H9 (cell line): ENCODE results near the gene SEMA3A. TPM values are rescaled to one million over a fixed set of nuclear protein-coding genes. Genes with fewer than 3 reads are reported as not detected.

ENCODE experiments used
- DNase-seq: peaks from one replicate; pipeline ENCODE4 v3.0.0-alpha.2; 2017
- H2AFZ ChIP-seq: one replicate; pipeline ENCODE4 v1.6.1; 2013; ENCODE audit warnings: mild to moderate bottlenecking, low read length, control low read depth, moderate library complexity
- H2AK5ac ChIP-seq: 2 replicates; pipeline ENCODE4 v1.6.1; 2013; ENCODE audit warnings: low read length, control low read depth, mixed read lengths; ENCODE audit not compliant: insufficient read length
- H2BK120ac ChIP-seq: one replicate; pipeline ENCODE4 v1.6.1; 2013; ENCODE audit warnings: low read depth, mild to moderate bottlenecking, low read length, control low read depth, inconsistent platforms; ENCODE audit not compliant: poor library complexity, severe bottlenecking
- H2BK12ac ChIP-seq: 2 replicates; pipeline ENCODE4 v1.6.1; 2013; ENCODE audit warnings: low read length, control low read depth, mixed read lengths, low read depth; ENCODE audit not compliant: insufficient read length
- H2BK15ac ChIP-seq: 2 replicates; pipeline ENCODE4 v1.6.1; 2013; ENCODE audit warnings: low read depth, low read length, control low read depth
- H2BK20ac ChIP-seq: one replicate; pipeline ENCODE4 v1.6.1; 2013; ENCODE audit warnings: low read depth, mild to moderate bottlenecking, low read length, control low read depth, inconsistent platforms; ENCODE audit not compliant: poor library complexity, severe bottlenecking
- H2BK5ac ChIP-seq: 2 replicates; pipeline ENCODE4 v1.6.1; 2013; ENCODE audit warnings: low read length, control low read depth, mixed read lengths; ENCODE audit not compliant: insufficient read length
- H3K14ac ChIP-seq: 2 replicates; pipeline ENCODE4 v1.6.1; 2013; ENCODE audit warnings: low read length, control low read depth; ENCODE audit not compliant: insufficient read depth
- H3K18ac ChIP-seq: 2 replicates; pipeline ENCODE4 v1.6.1; 2013; ENCODE audit warnings: low read depth, mild to moderate bottlenecking, mixed read lengths, low read length, control low read depth; ENCODE audit not compliant: insufficient read length
- H3K23ac ChIP-seq: 2 replicates; pipeline ENCODE4 v1.6.1; 2013; ENCODE audit warnings: low read length, control low read depth, mixed read lengths, low read depth; ENCODE audit not compliant: insufficient read length
- H3K23me2 ChIP-seq: 2 replicates; pipeline ENCODE4 v1.6.1; 2013; ENCODE audit warnings: low read depth, mild to moderate bottlenecking, mixed read lengths, low read length, control low read depth; ENCODE audit not compliant: insufficient read length, poor library complexity, severe bottlenecking
- H3K27ac ChIP-seq: 2 replicates; pipeline ENCODE4 v1.5.1; 2013; ENCODE audit warnings: low read length, control low read depth, mixed read lengths, low read depth; ENCODE audit not compliant: insufficient read length
- H3K27me3 ChIP-seq: 2 replicates; pipeline ENCODE4 v1.6.1; 2013; ENCODE audit warnings: low read length, control low read depth, inconsistent platforms; ENCODE audit not compliant: insufficient read depth
- H3K4ac ChIP-seq: 2 replicates; pipeline ENCODE4 v1.6.1; 2013; ENCODE audit warnings: low read depth, mild to moderate bottlenecking, control low read depth, inconsistent platforms, low read length, moderate library complexity
- H3K4me1 ChIP-seq: 2 replicates; pipeline ENCODE4 v1.6.1; 2013; ENCODE audit warnings: low read length, control low read depth, inconsistent platforms; ENCODE audit not compliant: insufficient read depth
- H3K4me2 ChIP-seq: 2 replicates; pipeline ENCODE4 v1.6.1; 2013; ENCODE audit warnings: low read length, control low read depth, mixed read lengths; ENCODE audit not compliant: insufficient read length, insufficient read depth
- H3K56ac ChIP-seq: 2 replicates; pipeline ENCODE4 v1.6.1; 2013; ENCODE audit warnings: low read depth, mild to moderate bottlenecking, mixed read lengths, low read length, control low read depth; ENCODE audit not compliant: insufficient read length
- H3K79me1 ChIP-seq: 2 replicates; pipeline ENCODE4 v1.6.1; 2013; ENCODE audit warnings: low read depth, mild to moderate bottlenecking, moderate library complexity, low read length, control low read depth, inconsistent platforms; ENCODE audit not compliant: insufficient read depth, poor library complexity, severe bottlenecking
- H3K79me2 ChIP-seq: 2 replicates; pipeline ENCODE4 v1.6.1; 2013; ENCODE audit warnings: low read length, control low read depth, inconsistent platforms; ENCODE audit not compliant: insufficient read depth
- H3K9ac ChIP-seq: 2 replicates; pipeline ENCODE4 v1.6.1; 2013; ENCODE audit warnings: low read length, control low read depth, mixed read lengths; ENCODE audit not compliant: insufficient read length; ENCODE audit errors: extremely low read depth
- H3K9me3 ChIP-seq: one replicate; pipeline ENCODE4 v1.6.1; 2013; ENCODE audit warnings: low read depth, low read length, inconsistent platforms; ENCODE audit not compliant: control insufficient read depth
- H3T11ph ChIP-seq: one replicate; pipeline ENCODE4 v1.6.1; 2013; ENCODE audit warnings: mild to moderate bottlenecking, low read length, control low read depth, inconsistent platforms
- H4K20me1 ChIP-seq: one replicate; pipeline ENCODE4 v1.6.1; 2013; ENCODE audit not compliant: control insufficient read depth, insufficient read length, insufficient read depth
- H4K5ac ChIP-seq: 2 replicates; pipeline ENCODE4 v1.6.1; 2013; ENCODE audit warnings: low read depth, mild to moderate bottlenecking, mixed read lengths, low read length, control low read depth; ENCODE audit not compliant: insufficient read length
- H4K8ac ChIP-seq: replicated peaks from 2 replicates; pipeline ENCODE4 v1.6.1; 2013; ENCODE audit warnings: low read length, control low read depth, mixed read lengths, low read depth; ENCODE audit not compliant: insufficient read length
- H4K91ac ChIP-seq: 2 replicates; pipeline ENCODE4 v1.6.1; 2013; ENCODE audit warnings: low read depth, mild to moderate bottlenecking, moderate library complexity, mixed read lengths, low read length, control low read depth; ENCODE audit not compliant: insufficient read length
- H3K27ac Mint-ChIP-seq, 3 experiments: 2 replicates in 2 of 3; 3 replicates in 1 of 3; pipeline ENCODE4 v1.8.0; 2020 to 2021; ENCODE audit warnings: mixed read lengths in 3 of 3, mild to moderate bottlenecking in 1 of 3, moderate library complexity in 1 of 3
- H3K27me3 Mint-ChIP-seq: 2 replicates; pipeline ENCODE4 v1.8.0; 2021; ENCODE audit warnings: low read depth, mild to moderate bottlenecking, moderate library complexity, mixed read lengths
- H3K36me3 Mint-ChIP-seq, 3 experiments: 2 replicates in 2 of 3; 3 replicates in 1 of 3; pipeline ENCODE4 v1.8.0; 2020 to 2021; ENCODE audit warnings: low read depth in 3 of 3, mixed read lengths in 3 of 3; ENCODE audit not compliant: insufficient read depth in 1 of 3
- H3K4me1 Mint-ChIP-seq, 2 experiments: 2 replicates each; pipeline ENCODE4 v1.8.0; 2020; ENCODE audit warnings: mixed read lengths in 2 of 2
- H3K4me3 Mint-ChIP-seq, 2 experiments: 2 replicates in 1 of 2; 3 replicates in 1 of 2; pipeline ENCODE4 v1.8.0; 2020 to 2021; ENCODE audit warnings: mild to moderate bottlenecking in 2 of 2, mixed read lengths in 2 of 2, moderate library complexity in 1 of 2
- H3K9me3 Mint-ChIP-seq, 2 experiments: 2 replicates in 1 of 2; 3 replicates in 1 of 2; pipeline ENCODE4 v1.8.0; 2020; ENCODE audit warnings: mild to moderate bottlenecking in 2 of 2, mixed read lengths in 2 of 2, moderate library complexity in 1 of 2
- CTCF ChIP-seq: fragments of 200-600 bp; sonication (generic); conservative IDR thresholded peaks from 3 replicates; pipeline ENCODE4 v1.8.0; 2021; ENCODE audit warnings: antibody characterized with exemption, mild to moderate bottlenecking
- WGBS: extraction: QIAGEN DNeasy Blood & Tissue Kit; methylation state at CpG from one replicate; pipeline ENCODE4 v1.1.7; 2013; ENCODE audit warnings: missing lambda C conversion rate, low lambda C conversion rate, mixed read lengths; ENCODE audit not compliant: insufficient read length; ENCODE audit errors: extremely low coverage; 5-methylcytosine and 5-hydroxymethylcytosine counted together
- total RNA-seq: library from RNA; stranded (reverse); gene quantifications from 2 replicates; pipeline ENCODE4 v1.2.1, GENCODE V29; 2021

SEMA3A gene
- total RNA-seq, 1 experiment from 2014 or later, result 60.0 TPM

- Histone ChIP-seq H4K91ac (no peak overlapping the region), H3K56ac (no peak overlapping the region), H3K14ac (no peak overlapping the region), H2BK120ac (no peak overlapping the region), H4K5ac (no peak overlapping the region), H2AK5ac (no peak overlapping the region), H3T11ph (no peak overlapping the region), H2BK15ac (no peak overlapping the region), H3K9me3 (no peaks in the 10 kb centered on the region), H2BK12ac (no peak overlapping the region), H3K79me2 (no peaks in the 10 kb centered on the region), H3K23me2 (no peaks in the 10 kb centered on the region), H3K4me1 (no peaks in the 10 kb centered on the region), H3K4ac (no peak overlapping the region), H4K8ac (no peak overlapping the region), H3K9ac (no peak overlapping the region), H4K20me1 (no peaks in the 10 kb centered on the region), H3K27ac (no peak overlapping the region), H3K79me1 (no peaks in the 10 kb centered on the region), H2BK20ac (no peak overlapping the region), H3K23ac (no peak overlapping the region), H2BK5ac (no peak overlapping the region), H2AFZ (no peak overlapping the region), H3K4me2 (no peak overlapping the region), H3K18ac (no peak overlapping the region), H3K27me3 (no peaks in the 10 kb centered on the region)
- DNase-seq, result no peak
- H3K4me3 Mint-ChIP-seq, result no peak overlapping the region
- H3K36me3 Mint-ChIP-seq, result no peaks in the 10 kb centered on the region
- no CpG with 5 or more reads among the region's 3 CpGs for WGBS
- H3K4me1 Mint-ChIP-seq, result peaks cover 2 to 3% of the 10 kb centered on the region in 2 experiments; a peak in 3 of 4 replicates
- H3K9me3 Mint-ChIP-seq, result no peaks in the 10 kb centered on the region
- no peaks in the 10 kb centered on the region for H3K27me3 Mint-ChIP-seq
- no peak for TF ChIP-seq CTCF
- no peak overlapping the region for H3K27ac Mint-ChIP-seq
Observed at GRCh38 chr7:83946801-83947200, 247.8 kb downstream of the SEMA3A start.
